GM08714 (cell line): Measurements from ENCODE around the gene KASH5.
"Not testable (repeated sequence)": the region's sequence is repeated elsewhere in the genome, so short reads cannot be mapped to it uniquely, and the experiment has no call there.

Experiments used
- H3K4me3 ChIP-seq: fragments of 200-500 bp; sonication (Bioruptor generic); 2 replicates; pipeline ENCODE4 v1.5.1; 2014; ENCODE audit warnings: mild to moderate bottlenecking, low read length, inconsistent platforms
- ZNF274 ChIP-seq: IDR thresholded peaks from 2 replicates; pipeline ENCODE4 v1.6.1; 2012; ENCODE audit warnings: mild to moderate bottlenecking, low read depth, low read length

The KASH5 gene

DNA sequence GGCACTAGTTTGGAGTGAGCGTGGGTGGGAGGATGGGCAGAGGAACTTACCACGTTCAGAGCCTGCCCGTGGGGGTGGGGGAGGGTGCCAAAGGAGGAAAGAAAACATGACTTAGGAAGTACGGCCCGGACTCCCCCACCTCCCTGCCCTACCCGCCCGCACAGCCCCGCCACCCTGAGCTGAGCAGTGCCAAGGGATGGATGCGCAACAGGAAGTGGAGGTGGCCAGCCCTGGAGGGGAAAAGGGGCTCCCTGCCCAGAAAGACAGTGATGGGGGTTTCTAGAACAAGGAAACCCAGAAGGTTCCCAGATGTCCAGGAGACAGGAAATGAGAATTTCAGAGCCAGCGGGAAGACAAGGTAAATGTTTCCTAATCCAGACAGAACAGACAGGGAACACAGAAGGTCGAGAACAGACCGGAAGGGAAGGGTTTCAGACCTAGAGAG lies 32.1 kb upstream of the KASH5 start:
- H3K4me3 ChIP-seq = no peak overlapping the region
- TF ChIP-seq ZNF274 = no peak

DNA sequence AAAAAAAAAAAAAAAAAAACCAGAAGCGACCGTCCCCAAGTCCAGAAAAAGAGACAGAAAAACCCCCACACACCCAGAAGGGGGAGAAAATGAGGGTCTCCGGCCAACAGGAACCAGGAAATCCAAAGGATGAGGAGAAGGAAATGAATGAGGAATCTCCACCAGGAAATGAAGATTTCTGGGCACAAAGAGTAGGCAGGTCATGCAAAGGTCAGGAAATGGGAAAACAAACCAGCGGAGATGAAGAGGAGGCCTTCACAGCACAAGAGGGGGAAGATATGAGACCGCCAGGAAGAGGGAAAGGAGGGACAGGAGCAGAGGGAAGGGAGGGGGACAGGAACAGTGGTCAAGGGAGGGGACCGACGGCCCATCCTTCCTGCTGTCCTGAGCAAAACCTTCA lies 31.7 kb upstream of the KASH5 start:
- no peak for TF ChIP-seq ZNF274
- no peak overlapping the region for H3K4me3 ChIP-seq

DNA sequence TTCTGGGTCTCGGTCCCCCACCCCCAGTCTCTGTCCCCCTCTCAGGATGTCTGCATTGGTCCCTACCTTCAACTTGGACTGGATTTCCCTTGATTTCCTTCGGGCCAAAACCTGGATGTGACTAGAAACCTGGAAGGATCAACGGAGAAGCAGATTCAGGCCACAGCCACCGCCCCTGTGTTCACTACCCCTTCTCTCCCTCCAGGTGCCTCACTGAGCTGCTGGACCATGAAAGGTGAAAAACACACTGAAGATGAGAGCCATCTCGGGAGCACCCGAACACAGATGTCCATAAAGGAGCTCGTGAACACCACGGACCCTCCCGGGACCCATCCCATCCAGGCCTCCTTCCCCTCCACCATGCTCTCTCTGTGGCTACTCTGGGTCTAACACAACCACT lies 30.9 kb upstream of the KASH5 start:
- no peak for TF ChIP-seq ZNF274
- H3K4me3 ChIP-seq = no peak overlapping the region

DNA sequence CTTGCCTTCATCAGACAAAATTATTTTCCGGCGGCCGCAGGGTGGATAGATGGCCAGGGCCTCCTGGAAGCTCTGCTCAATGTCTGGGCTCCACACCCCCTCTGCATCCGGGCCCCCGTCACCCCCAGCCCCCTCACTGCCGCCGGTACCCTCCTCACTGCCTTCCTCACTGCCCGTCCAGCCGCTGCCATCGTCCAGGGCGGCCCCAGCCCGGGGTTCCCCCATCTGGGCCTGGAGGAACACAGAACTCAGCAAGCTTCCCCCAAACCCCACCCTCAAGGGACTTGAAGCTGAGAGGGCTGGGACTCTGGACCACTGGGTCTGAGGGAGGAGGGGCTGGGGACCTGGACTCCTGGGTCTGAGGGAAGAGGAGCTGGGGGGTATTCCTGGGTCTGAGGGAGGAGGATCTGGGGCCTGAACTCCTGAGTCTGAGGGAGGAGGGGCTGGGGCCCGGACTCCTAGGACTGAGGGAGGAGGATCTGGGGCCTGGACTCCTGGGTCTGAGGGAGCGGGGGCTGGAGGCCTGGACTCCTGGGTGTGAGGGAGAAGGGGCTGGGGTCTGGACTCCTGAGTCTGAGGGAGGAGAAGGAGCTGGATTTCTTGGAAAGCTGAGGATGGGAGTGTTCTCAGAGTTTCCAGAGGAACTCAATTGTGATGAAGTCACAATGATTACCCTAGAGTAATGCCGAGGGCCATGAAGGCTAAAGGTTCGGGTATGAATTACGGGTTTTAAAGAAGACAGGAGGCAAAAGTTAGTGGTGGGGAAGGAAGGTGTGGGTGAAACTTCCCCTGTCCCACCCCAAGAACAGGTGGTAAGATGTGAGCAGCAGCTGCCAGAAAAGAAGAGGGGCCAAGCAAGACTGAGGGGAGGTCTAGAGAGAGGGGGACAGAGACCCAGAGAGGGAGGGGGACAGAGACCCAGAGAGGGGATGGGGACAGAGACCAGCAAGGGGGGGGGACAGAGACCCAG lies 27.9 kb upstream of the KASH5 start:
- no peak overlapping the region for H3K4me3 ChIP-seq
- no peak for TF ChIP-seq ZNF274

DNA sequence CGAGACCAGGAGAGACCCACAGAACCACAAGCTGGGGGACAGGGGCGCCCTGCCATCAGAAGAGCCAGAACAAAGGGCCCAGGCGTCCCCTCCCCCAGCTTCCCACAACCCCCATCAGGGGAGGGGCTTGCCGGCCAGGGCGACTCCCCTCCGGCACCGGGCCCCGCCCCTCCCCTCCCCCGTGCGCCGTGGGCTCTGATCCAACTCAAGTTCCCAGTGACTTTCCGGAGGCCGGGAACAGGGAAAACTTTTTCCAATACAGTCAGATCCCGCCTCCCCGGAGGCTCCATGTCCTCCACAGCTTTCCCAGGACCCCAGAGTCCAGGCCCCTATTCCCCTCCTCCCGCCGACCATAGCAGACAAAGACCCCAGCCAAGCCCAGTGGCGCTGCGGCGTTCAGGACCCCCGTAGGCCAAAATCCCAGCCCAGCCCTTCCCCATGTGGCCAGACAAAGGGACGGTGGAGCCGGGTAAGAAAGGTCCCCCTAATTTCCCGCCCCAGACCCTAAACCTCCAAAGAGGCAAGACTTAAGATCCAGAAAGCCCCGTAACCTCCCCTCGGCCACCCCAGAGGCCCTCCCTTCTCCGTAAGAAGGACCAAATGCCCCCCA lies 26.5 kb upstream of the KASH5 start:
- no peak for TF ChIP-seq ZNF274
- peak overlapping the region; percentile 11; the same call in 1 of the 2 replicates for H3K4me3 ChIP-seq

DNA sequence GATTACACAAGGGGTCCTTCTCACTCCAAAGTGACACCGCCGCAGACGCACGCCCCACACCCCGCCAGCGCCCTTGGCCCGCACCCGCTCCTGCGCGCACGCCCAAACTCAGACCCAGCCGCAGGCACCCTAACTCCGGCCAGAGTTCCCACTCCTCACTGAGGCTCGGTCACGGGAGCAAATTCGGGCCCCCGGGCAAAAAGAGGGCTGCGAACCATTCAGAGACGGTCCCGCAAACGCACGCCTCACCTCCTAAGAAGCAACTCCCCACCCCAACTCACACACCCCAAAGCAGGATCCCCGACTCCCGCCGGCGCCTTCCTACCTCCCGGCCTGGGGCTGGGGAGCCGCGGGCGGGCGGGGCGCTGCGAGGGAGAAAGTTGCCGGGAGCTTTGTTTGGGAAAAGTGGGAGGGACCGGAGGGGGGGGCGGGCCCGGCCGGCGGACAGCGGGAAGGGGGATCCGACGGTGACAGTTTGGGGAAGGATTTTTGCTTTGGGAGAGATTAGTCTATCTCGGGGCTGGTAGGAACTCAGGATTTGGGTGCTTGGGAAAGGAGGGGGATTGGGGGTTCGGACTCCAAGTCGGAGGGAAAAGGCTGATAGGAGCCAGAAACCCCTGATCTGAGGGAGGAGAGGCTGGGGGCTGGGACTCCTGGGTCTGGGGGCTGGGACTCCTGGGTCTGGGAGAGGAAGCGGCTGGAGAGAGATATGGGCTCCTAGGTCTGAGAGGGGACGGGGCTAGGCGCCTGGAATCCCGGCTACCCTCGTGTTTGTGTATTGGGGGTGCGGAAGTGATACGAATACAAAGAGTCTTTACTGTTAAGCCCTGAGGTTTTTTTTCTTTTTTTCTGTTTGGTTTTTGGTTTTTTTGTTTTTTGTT lies 25.8 kb upstream of the KASH5 start, which contains the start of gene TEAD2:
Gene TEAD2, minus strand, starts transcription at position 369 of the 881 bp plus-strand sequence. CDS start 2,341 bp downstream, outside the sequence.
- H3K4me3 ChIP-seq = peak within 1 kb of the TSS; percentile 11; the same call in 1 of the 2 replicates
- no peak for TF ChIP-seq ZNF274

DNA sequence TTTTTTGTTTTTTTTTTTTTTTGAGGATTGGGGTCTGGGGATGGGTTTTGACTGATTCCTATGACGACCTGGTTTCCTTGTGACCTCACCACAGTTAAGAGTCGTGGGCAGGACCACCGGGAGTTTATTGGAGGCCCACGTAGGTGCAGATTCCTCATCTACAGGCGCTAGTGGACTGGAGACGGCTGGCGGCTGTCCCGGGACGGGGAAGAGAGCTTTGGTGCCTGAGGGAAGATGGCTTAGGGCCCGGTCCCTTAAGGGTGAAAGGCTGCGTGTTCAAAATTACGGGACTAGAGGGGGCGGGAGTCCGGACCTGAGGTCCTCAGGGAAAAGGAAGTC lies 25.2 kb upstream of the KASH5 start:
- H3K4me3 ChIP-seq = no peak overlapping the region
- TF ChIP-seq ZNF274 = no peak

DNA sequence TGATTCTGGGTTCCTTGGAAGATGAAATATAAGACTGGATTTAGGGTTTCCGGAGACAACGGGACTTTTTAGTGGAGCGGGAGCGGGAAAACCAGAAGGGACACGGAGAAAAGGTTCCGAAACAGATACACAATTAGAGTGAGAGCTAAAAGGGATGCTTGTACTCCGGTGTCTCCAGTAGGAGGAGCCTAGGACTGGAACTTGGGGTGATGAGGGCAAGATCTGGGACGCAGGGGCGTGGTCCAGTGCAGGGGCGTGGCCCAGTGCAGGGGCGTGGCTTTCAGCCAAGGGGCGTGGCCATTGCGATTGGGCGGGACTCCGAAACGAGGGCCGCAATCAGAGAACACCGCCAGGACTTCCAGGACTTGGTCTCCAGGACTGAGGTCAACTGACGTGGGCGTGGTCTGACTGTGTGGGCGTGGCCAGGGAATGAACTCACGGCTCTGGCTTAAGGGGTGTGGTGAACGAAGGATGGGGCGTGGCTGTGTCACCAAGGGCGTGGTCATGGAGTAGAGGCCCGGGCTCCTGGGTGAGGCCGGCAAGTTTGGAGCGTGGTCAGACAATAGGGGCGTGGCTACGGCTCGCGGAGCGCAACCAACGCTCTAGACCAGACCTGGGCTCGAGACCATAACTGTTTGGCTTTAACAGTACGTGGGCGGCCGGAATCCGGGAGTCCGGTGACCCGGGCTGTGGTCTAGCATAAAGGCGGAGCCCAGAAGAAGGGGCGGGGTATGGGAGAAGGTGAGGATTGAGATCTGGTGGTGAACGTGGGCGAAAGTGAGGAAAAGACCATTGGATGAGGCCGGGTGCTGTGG lies 24.6 kb upstream of the KASH5 start, which contains the start of gene DKKL1:
Gene DKKL1, plus strand, starts transcription at position 610 of the 815 bp plus-strand sequence. Its CDS starts 122 bp downstream, at position 732.
- no peak within 1 kb of the TSS; the same call in 1 of the 2 replicates for H3K4me3 ChIP-seq
- no peak for TF ChIP-seq ZNF274

DNA sequence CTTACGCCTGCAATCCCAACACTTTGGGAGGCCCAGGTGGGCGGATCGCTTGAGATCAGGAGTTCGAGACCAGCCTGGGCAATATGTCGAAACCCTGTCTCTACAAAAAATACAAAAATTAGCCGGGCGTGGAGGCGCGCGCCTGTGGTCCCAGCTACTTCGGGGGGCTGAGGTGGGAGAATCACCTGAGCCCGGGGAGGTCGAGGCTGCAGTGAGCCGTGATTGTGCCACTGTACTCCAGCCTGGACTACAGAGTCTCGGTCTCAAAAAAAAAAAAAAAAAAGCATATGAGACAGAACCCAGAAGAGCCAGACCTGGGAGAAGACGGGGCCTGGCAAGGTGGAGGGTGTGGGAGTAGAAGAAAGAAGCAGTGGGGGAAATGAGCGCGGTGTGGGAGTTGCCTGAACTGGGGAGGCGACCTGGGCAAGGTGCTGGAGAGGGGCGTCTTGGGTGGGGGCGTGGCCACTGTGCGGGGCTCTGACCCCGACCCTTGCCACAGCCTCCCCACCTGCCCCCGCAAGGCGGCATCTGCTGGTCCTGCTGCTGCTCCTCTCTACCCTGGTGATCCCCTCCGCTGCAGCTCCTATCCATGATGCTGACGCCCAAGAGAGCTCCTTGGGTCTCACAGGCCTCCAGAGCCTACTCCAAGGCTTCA lies 23.8 kb upstream of the KASH5 start:
- H3K4me3 ChIP-seq = no peak overlapping the region; the same call in 1 of the 2 replicates
- TF ChIP-seq ZNF274 = no peak

DNA sequence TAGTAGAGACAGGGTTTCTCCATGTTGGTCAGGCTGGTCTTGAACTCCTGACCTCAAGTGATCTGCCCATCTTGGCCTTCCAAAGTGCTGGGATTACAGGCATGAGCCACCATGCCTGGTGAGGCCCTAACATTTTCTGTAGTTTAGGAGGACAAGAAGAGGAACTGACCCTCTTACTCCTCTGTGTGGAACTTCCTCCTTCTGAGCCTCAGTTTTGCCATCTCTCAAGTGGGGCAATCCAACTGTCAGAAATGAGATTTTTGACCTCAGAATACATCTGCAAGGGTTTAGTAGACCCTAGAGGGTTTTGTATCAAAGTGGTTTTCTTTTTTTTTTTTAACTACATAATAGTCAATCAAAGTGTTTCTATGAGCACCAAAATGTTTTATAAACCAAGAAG lies 21.9 kb upstream of the KASH5 start:
- no peak for TF ChIP-seq ZNF274
- no peak overlapping the region for H3K4me3 ChIP-seq

DNA sequence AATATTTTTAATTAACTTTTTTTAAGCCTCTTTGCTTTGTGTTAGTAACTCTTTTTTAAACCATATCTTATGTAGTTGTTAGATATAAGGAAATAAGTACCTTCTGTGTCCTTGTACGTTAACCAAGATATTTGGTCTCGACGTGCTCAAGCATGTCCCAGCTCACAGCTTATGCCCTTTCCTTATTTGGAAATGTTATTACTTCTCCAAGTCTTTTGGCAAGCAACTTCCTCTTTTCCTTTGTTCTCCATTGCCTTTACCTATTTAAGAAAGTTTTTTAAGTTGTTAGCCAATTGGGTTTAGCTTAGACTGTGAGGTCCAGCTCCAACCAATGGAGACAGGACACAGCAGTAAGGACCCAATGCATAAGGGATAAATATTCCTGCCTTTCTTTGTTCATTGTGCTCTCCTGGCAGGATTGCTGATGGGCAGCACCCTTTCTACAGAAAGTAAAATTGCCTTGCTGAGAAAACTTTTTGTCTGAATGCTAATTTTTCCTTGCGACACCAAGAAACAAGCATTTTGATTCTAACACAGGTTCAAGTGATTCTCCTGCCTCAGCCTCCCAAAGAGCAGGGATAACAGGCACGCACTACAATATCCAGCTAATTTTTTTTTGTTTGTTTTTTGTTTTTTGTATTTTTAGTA lies 19.2 kb upstream of the KASH5 start:
- TF ChIP-seq ZNF274 = no peak
- no peak overlapping the region for H3K4me3 ChIP-seq

DNA sequence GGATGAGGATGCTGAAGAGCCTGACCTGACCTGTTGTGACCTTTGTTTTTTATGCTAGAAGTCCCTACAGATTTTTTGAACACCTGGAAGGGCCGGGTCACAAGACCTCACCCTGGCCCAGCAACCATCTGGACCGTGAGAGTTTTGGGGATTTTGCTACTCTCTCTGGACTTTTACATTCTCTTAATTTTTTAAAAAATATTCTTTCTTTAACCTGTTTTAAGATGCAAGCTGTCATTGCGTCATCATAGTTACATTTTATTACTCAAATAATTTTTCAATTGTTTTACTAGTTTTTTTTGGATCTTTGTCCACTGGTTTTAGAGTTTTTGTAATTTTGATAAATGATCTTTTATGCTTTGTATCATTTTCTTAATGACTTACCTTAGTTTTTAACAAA lies 16.9 kb upstream of the KASH5 start:
- no peak for TF ChIP-seq ZNF274

DNA sequence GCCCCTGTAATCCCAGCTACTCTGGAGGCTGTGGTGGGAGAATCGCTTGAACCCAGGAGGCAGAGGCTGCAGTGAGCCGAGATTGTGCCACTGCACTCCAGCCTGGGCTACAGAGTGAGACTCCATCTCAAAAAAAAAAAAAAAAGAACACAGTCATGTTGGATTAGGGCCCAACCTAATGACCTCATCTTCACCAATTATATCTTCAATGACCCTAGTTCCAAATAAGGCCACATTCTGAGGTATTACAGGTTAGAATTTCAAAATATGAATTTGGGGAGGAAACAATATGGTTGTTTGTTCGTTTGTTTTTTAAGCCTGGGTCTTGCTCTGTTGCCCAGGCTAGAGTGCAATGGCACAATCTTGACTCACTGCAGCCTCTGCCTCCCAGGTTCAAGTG lies 14.9 kb upstream of the KASH5 start:
- not testable (repeated sequence) for H3K4me3 ChIP-seq

More for the DNA sequence above, 16.9 kb upstream of the KASH5 start:
- H3K4me3 ChIP-seq = no peak overlapping the region
